ENCODE measurements around the gene JADE2.
A peak's percentile ranks its signal among the peaks of the same experiment; 100 is the strongest.

Gene JADE2

GRCh38 chr5:134626369-134627014 is 101.0 kb downstream of the JADE2 start (continued):
- TF ChIP-seq ZNF76 (tag by site-specific recombination; IDR thresholded peaks at IDR 0.05; ENCODE audit: borderline replicate concordance, low read depth), result no peak
- no peak for TF ChIP-seq ZNF658 (tag by site-specific recombination; IDR thresholded peaks at IDR 0.05)
- no peak for TF ChIP-seq GLIS2 (tag by site-specific recombination; IDR thresholded peaks at IDR 0.05)
- TF ChIP-seq ZNF366 (tag by site-specific recombination; conservative IDR thresholded peaks at IDR 0.05), result peak; percentile 73
- TF ChIP-seq ZSCAN23 (tag by site-specific recombination; IDR thresholded peaks at IDR 0.05), result peak; percentile 69; the same call in 1 of the 2 replicates
- TF ChIP-seq ZNF548 (tag by site-specific recombination; IDR thresholded peaks at IDR 0.05), result no peak
- TF ChIP-seq SP7 (tag by site-specific recombination; IDR thresholded peaks at IDR 0.05), result peak; percentile 42; the same call in 1 of the 2 replicates
- no peak for TF ChIP-seq HOXC10 (CRISPR knock-in tag; IDR thresholded peaks at IDR 0.05)
- no peak for TF ChIP-seq ZNF169 (tag by site-specific recombination; IDR thresholded peaks at IDR 0.05)
- no peak for TF ChIP-seq ZNF488 (tag by site-specific recombination; IDR thresholded peaks at IDR 0.05)
- no peak for TF ChIP-seq BCL11B (tag by site-specific recombination; IDR thresholded peaks at IDR 0.05; ENCODE audit: low read depth)
- TF ChIP-seq ZNF596 (tag by site-specific recombination; IDR thresholded peaks at IDR 0.05), result no peak
- TF ChIP-seq PRDM4 (tag by site-specific recombination; IDR thresholded peaks at IDR 0.05), result no peak
- TF ChIP-seq ZNF555 (tag by site-specific recombination; conservative IDR thresholded peaks at IDR 0.05), result no peak
- no peak for TF ChIP-seq ZNF571 (tag by site-specific recombination; IDR thresholded peaks at IDR 0.05)
- TF ChIP-seq ZNF510 (tag by site-specific recombination; IDR thresholded peaks at IDR 0.05; ENCODE audit: insufficient replicate concordance), result no peak
- 0 out of 2 replicates have a peak, but pooled peaks have one; percentile 8 for TF ChIP-seq ZNF146 (tag by site-specific recombination; IDR thresholded peaks at IDR 0.05)
- no peak for TF ChIP-seq ZNF248 (tag by site-specific recombination; IDR thresholded peaks at IDR 0.05)
- no peak for TF ChIP-seq ZSCAN30 (tag by site-specific recombination; IDR thresholded peaks at IDR 0.05)
- no peak for TF ChIP-seq ZNF785 (tag by site-specific recombination; IDR thresholded peaks at IDR 0.05)
- TF ChIP-seq OSR2 (tag by site-specific recombination; IDR thresholded peaks at IDR 0.05), result no peak
- no peak; the same call in 1 of the 2 replicates for TF ChIP-seq ZNF324 (tag by site-specific recombination; IDR thresholded peaks at IDR 0.05)
- TF ChIP-seq SCRT2 (tag by site-specific recombination; IDR thresholded peaks at IDR 0.05), result no peak
- TF ChIP-seq, protein P1, sequence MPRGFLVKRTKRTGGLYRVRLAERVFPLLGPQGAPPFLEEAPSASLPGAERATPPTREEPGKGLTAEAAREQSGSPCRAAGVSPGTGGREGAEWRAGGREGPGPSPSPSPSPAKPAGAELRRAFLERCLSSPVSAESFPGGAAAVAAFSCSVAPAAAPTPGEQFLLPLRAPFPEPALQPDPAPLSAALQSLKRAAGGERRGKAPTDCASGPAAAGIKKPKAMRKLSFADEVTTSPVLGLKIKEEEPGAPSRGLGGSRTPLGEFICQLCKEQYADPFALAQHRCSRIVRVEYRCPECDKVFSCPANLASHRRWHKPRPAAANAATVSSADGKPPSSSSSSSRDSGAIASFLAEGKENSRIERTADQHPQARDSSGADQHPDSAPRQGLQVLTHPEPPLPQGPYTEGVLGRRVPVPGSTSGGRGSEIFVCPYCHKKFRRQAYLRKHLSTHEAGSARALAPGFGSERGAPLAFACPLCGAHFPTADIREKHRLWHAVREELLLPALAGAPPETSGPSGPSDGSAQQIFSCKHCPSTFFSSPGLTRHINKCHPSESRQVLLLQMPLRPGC (tag by site-specific recombination; IDR thresholded peaks at IDR 0.05), result 0 out of 2 replicates have a peak, but pooled peaks have one; percentile 45
- no peak for TF ChIP-seq ZNF132 (tag by site-specific recombination; IDR thresholded peaks at IDR 0.05; ENCODE audit: borderline replicate concordance)
- no peak for TF ChIP-seq ZNF341 (tag by site-specific recombination; IDR thresholded peaks at IDR 0.05; ENCODE audit: low read depth)
- no peak for TF ChIP-seq ZNF747 (tag by site-specific recombination; IDR thresholded peaks at IDR 0.05)
